HG02678 (cell line): ENCODE data around the gene ENOSF1.
"Not testable (repeated sequence)": the region's sequence is repeated elsewhere in the genome, so short reads cannot be mapped to it uniquely, and the experiment has no call there.

Experiments
- ATAC-seq: cut with Tn5 transposase; IDR thresholded peaks from one replicate; pipeline ENCODE4 v1.9.1; 2021; ENCODE audit warnings: mild to moderate bottlenecking, moderate library complexity; ENCODE audit not compliant: unreplicated experiment

Gene ENOSF1, protein sequence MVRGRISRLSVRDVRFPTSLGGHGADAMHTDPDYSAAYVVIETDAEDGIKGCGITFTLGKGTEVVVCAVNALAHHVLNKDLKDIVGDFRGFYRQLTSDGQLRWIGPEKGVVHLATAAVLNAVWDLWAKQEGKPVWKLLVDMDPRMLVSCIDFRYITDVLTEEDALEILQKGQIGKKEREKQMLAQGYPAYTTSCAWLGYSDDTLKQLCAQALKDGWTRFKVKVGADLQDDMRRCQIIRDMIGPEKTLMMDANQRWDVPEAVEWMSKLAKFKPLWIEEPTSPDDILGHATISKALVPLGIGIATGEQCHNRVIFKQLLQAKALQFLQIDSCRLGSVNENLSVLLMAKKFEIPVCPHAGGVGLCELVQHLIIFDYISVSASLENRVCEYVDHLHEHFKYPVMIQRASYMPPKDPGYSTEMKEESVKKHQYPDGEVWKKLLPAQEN

DNA sequence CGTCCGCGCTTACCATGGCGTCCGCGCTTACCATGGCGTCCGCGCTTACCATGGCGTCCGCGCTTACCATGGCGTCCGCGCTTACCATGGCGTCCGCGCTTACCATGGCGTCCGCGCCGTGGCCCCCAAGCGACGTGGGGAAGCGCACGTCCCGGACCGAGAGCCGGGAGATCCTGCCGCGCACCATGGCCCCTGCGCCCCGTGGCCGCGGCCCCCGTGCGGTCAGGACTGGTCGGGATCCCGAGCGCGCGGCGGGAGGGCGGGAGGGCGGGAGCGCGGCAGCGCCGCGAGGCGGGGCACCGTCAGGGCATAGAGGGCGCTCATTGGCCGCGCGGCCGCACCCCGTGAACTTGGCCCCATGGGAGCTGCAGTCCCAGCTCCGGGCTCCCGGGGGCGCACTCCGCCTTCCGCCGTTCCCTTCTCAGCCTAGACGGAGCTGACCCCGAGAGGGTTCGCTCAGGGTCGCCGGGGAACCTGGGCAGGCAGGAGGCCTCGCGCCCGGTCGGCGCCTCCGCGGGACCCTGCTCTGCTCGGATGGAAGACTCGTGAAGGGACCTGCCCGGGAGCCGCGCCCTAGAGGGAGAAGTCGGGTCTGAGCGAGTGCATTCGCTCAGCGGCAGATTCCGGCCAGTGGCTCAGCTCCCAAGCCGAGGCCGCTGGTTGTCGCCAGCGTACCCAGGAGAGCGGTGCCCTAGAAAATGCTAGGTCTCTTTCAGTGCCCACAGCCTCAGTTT, at the start of gene ENOSF1:
ENOSF1 (minus strand) TSS at position 230 of the 734 bp plus-strand sequence; CDS start at position 187, 43 bp downstream.
- ATAC-seq, result peak; percentile 89

DNA sequence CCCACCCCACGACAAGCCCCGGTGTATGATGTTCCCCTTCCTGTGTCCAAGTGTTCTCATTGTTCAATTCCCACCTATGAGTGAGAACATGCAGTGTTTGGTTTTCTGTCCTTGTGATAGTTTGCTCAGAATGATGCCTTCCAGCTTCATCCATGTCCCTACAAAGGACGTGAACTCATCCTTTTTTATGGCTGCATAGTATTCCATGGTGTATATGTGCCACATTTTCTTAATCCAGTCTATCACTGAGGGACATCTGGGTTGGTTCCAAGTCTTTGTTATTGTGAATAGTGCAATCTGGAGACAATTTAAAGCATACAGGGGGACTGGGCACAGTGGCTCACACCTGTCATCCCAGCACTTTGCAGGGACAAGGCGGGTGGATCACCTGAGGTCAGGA, 47.4 kb upstream of the ENOSF1 start:
- ATAC-seq, result not testable (repeated sequence)

DNA sequence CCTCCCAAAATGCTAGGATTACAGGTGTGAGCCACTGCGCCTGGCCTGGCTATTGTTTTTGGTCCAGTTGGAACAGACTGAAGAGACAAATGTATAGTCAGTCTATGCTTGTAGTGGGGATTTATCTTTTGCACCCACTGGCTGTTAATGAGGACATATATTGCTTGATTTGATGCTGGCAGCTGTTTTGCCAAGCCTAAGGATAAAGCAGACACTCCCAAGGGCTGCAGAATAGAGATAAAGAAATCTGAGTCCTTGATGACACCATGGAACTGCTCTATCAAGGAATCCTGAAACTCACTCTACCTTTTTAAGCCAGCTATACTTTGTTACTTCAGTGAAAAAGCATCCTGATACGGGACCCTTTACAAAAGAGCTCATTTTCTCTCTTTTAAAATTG, 43.1 kb upstream of the ENOSF1 start:
- ATAC-seq, result no peak

DNA sequence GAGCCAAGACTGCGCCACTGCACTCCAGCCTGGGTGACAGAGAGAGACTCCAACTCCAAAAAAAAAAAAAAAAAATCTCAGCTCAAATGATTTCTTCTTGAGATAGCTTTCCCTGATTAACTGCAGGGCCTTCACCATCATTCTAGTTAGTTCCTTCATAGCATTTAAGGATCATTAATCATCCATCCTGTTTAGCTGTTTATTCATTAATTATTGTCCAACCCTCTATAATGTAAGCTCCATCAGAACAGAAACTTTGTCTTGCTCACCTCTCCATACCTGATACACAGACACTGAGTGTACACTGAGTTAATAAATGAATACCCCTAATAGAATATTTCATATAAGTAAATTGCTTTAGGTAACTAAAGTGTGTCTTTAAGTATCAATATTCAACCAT, 42.2 kb upstream of the ENOSF1 start:
- no peak for ATAC-seq

DNA sequence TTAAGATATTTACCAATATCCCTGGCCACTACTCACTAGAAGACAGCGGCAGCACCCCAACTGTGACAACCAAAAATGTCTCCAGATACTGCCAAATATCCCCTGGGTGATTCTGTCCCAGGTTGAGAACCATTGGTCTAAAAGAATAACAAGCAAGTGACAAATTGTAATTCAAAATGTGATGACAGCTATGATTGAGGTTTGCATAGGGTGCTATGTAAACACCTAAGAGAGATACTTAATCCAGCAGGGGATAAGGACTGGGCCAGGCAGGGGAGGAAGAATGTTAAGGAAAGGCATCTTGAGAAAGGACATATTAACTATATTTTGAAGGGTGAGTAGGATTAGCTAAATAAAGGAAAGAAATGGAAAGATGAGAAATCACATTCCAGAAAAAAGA, 38.0 kb upstream of the ENOSF1 start:
- ATAC-seq, result no peak

DNA sequence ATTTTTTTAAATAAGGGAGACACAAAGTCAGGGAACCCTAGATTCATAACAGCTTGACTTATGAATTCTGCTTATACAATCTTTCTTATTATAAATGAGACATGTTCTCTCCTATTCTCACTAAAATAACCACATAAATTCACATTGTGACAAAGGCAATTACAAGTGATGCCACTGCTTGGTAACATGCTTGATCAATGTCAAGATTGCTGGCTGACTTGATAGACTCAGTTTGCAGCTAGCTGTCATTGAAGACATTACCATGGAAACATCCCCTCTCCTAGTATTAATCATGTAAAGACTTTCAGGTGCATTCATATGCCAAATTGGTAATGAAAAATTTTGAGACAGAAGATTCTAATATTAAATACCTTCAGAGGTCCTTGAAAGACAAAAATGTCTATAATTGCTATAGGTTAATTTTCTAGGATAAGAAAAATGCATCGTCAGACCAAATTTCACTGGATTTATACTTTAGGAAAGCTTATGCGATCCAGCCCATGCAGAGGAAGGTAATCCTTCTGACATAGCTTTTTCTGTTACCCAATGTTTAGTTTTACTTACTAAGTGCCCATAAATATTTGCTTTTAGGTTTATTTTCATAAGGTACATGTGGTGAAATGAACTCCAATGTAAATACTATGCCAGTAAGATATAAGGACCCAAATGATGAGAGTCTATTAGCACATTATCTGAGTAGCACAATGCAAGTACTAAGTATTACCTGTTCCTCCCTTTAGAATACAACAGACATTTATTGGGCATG, 32.6 kb upstream of the ENOSF1 start:
- no peak for ATAC-seq

DNA sequence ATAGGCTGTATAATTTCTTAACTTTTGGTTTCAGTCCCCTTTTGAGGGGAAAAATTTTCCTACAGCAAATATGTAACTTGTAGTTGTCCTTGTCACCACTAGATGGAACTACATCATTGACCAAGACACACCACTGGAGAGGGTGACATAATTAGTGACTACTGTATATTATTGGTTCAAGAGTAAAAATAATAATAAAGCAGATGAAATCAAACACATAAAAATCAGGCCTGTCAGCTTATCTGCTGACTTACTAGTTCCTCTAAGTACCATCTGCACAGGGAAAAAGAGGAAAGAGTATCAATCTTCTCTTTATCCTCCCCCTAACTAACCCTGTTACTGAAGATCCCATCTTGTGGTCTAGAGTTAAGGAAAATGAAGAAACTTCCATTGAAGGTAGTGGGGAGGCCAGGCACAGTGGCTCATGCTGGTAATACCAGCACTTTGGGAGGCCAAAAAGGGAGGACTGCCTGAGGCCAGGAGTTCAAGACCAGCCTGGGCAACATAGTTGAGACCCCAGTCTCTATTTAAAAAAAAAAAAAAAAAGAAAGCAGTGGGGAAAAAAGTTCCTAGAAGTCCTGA, 29.6 kb upstream of the ENOSF1 start:
- peak; percentile 71 for ATAC-seq

DNA sequence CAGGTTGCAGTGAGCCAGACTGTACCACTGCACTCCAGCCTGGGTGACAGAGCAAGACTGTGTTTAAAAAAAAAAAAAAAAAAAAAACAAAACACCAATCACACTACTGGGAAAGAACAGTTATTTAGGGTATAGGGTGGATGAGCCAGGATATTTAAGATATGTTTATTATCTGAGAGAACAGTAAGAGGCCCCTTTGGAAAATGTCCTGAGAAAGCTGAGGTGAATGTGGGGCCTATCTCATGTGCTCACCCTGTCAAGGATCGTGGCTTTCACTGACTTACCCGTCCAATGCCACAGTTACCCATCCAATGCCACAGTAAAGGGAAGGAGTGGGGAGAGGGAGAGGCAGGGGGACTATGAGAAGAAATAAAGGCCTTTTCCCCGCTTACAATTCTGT, 19.9 kb upstream of the ENOSF1 start:
- no peak for ATAC-seq

DNA sequence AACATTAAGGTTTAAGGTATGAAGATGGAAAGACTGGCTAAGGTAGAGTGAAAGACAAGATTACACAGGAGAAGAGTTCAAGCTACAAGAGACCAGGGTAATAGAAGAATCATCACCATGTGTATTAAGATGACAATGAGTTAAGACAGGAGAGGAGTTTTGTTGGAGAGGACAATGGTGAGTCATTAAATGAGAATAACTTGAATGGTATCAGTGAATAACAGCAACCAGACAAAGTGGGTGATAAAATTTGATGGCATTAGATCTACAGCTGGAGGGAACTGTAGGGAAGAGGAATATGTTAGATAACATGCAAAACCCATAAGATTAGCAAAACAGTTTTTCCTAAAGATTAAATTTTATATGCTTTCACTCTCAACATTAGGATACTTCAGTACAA, 18.8 kb upstream of the ENOSF1 start:
- no peak for ATAC-seq

DNA sequence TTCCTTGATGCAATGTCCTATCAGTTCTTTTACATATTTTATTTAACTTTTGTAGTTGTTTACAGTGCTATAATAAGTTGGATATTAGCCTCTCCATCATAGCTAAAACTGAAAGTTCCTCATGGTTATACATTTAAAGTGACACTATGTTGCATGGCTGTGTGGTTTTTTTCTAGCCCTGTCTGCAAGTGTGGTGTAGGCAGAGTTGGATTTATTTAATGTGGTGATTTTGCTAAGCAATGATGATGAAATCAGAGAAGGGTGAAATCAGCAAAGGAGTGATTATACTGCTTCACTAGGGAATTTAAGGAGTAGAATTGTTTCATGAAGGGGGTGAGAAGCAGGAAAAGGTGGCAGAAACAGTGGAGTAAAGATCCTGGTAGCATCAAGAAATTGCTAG, 18.3 kb upstream of the ENOSF1 start:
- ATAC-seq, result no peak

DNA sequence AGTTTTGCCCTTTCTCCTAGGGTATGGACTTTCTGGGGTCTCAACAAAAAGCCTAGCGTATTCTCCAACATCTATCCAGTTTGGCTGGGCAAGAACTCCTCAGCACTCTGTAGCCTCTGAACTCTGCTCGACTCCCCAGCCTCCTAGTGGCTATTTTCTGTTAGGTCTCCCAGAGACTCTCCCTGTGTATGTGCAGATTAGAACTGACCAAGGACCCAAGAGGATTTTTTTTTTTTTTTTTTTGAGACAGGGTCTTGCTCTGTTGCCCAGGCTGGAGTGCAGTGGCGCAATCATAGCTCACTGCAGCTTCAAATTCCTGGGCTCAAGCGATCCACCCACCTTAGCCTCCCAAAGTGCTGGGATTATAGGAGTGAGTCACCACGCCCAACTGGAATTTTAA, 17.7 kb upstream of the ENOSF1 start:
- not testable (repeated sequence) for ATAC-seq

DNA sequence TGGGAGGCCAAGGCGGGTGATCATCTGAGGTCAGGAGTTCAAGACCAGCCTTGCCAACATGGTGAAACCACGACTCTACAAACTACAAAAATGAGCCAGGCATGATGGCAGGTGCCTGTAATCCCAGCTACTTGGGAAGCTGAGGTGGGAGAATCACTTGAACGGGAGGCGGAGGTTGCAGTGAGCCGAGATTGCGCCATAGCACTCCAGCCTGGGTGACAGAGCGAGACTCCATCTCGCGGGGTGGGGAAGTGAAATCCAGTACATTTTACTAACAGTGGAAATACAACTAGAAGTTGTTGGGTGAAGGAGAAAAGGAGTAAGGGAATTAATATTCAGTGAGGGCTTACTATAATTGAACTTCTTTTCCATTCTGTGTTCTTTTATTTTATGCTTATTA, 13.2 kb upstream of the ENOSF1 start:
- no peak for ATAC-seq

DNA sequence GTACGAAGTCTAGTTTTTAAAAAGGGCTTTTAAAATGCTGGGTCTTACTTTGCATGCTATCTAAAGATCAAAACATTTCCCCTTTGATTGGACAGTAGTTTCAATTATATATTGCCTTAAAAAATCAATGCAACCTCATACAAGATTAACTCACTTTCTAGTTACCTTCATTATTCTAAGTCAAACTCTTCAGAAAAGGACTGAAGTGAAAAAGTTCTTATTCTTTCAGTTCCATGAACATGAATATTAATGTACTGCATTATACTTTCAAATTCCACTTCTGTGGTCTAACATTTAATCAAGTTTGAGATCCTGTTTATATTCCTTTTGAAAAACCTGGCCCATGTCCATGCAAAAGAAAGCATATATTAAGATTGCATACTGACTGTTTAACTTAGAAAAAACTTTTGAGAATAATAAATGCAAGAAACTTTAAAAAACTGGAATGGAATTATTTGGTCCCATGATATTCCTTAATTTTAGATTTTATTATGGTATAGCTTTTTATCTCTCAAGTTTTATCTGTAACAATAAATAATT, 11.2 kb upstream of the ENOSF1 start:
- no peak for ATAC-seq

DNA sequence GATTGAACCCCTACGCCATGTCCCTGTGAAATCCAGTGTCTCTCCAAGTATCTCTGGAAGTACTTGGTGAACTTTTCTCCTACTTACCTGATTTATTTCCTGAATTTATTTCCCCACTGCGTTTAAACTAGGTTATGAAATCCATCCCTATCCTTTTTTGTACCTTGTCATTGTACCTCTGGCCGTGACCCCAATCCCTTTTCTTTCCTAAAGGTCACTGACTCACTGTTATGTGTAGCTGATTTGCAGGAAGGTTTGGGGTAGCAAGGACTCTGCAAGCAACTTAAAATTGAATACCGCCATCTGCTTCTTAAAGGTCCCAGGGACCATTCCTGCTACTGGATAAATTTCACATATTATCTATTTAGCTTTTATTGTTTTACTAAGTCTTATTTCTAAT, 4.6 kb upstream of the ENOSF1 start:
- no peak for ATAC-seq

DNA sequence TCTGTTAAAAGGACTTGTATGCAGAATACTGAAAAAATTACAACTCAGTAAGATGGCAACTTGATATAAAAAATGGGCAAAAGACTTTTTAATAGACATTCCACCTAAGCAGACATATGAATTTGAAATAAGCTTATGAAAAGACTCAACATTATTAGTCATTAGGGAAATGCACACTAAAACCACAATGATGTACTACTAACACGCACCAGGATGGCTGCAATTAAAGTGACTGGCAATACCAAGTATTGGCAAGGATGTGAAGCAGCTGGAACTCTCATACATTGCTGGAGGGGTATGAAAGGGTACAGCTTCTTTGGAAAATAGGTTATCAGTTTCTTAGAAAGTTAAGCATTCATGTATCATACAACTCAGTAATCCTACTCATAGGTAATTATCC, 3.2 kb upstream of the ENOSF1 start:
- no peak for ATAC-seq

DNA sequence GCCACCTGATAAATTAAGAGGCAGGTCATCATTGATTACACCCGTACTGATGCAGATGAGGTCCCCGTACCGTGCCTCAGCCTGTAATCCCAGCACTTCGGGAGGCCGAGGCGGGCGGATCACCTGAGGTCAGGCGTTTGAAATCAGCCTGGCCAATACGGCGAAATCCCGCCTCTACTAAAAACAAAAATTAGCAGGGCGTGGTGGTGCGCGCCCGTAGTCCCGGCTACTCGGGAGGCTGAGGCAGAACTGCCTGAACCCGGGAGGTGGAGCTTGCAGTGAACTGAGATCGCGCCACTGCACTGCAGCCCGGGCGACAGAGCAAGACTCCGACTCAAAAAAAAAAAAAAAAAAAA, 683 bp upstream of the ENOSF1 start:
- ATAC-seq, result no peak

DNA sequence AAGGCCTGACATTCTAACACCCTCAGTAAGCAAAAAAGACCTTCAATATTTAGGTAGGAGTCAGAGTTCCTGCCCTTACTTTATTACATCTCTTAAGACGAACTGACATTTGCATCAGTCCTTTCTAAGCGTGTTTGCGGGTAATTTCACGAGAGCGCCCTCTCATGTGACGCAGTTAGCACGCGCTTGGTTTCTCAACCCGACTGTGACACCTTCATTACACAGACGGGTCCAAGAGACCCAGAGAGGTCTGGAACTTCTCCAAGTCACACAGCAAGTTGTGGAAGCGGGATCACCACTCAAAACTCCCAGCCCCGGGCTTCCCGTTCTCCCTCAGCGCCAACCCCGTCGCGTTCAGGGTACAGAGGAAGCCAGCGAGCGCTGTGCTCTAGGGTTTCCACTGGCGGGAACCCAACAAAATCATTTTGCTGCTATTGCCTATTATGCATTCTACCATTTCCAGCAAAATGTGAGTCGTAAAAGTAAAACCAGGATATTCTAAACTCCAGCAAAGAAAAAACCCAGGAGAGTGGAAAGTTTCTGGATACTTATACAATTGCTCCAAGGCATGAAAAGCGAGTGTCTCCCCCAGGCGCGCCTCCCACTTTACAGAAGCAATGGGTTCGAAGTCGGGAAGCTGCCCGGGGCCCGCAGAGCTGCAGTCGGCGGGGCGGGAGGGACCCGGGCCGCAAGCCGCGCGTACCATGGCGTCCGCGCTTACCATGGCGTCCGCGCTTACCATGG, 601 bp downstream of the ENOSF1 start:
- peak; percentile 54 for ATAC-seq

DNA sequence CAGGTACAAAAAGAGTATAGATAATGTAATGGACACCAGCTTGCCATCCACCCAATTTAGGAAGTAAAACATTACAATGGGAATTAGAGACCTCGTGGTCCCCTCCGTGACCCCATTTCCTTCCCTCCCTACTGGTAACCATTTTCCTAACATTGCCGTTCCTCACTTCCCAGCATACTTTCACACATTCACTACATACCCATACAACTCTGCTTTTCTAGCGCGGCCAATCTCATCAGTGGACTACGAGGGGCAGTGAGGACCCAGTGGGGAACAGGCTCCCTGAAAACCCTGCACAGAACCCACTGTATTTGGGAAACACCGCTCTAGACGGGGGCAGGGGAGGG, 1.1 kb downstream of the ENOSF1 start:
- ATAC-seq, result no peak

DNA sequence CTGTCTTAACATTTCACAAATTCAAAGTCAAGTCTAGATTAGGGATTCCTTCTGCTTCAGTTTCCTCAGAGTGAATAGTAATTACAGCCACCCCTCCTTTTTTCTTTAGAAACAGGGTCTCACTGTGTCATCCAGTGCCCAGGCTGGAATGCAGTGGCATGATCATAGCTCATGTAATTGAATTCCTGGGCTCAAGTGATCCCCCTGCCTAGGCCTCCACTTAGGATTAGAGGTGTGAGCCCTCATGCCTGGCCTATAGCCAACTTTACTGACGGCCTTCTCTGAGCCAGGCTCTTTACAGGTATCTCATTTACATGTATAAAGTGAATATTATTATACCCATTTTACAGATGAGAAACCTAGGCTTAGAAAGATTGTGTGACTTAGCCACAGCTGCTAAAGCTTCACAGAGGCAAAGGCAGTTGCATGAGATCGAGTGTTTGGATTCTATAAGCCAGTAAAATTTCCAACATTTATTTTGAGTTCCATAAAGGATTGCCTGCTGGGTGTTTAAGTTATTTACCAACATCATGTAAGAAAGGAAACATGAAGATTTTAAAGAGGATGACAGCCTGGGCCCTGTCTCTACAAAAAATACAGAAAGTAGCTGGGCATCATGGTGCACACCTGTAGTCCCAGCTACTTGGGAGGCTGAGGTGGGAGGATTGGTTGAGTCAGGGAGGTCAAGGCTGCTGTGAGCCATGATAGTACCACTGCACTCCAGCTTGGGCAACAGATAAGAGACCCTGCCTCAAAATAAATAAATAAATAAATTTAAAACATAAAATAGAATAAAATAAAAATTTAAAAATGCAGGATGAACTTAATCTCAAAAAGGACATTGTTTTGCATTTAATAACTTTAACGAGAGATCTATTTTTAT, 1.8 kb downstream of the ENOSF1 start:
- no peak for ATAC-seq
